Measurements from ENCODE around the gene SLC8A1.

The SLC8A1 gene

DNA sequence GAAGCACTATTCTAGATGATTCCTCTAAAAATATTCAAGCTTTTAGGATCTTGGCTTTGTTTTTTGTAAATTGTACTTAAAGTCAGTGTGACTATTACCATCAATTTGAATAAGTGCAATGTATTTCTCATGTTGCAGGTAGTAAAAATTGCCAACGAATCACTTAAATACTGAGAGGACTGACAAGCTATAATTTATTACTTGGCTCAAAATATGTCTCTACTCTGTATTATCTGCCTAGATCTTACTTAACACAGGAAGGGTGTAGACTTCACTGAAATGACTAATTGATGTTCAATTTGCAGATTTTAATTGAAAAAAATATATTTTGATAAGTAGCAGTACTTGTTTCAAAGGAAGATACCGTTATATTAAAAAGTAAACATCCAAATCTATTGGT is 202.3 kb downstream of the SLC8A1 start:
- H3K27me3 ChIP-seq (ENCODE audit: low read depth, low read length), result no peaks in the 10 kb centered on the region
- no peaks in the 10 kb centered on the region for H3K9me3 ChIP-seq (ENCODE audit: control insufficient read depth in 1 of 2, low read length in 2 of 2)
- no peaks in the 10 kb centered on the region for H3K36me3 ChIP-seq (ENCODE audit: control insufficient read depth in 1 of 2, insufficient read depth in 2 of 2, low read length in 2 of 2)
- no peak overlapping the region for H3K4me3 ChIP-seq (ENCODE audit: low read depth in 1 of 2, low read length in 2 of 2)
- no peak overlapping the region for H3K27ac ChIP-seq (ENCODE audit: low read length)
- H3K4me1 ChIP-seq (ENCODE audit: control insufficient read depth in 1 of 2, insufficient read depth in 2 of 2, low read length in 2 of 2), result peaks cover 0 to 19% of the 10 kb centered on the region in 2 donors

DNA sequence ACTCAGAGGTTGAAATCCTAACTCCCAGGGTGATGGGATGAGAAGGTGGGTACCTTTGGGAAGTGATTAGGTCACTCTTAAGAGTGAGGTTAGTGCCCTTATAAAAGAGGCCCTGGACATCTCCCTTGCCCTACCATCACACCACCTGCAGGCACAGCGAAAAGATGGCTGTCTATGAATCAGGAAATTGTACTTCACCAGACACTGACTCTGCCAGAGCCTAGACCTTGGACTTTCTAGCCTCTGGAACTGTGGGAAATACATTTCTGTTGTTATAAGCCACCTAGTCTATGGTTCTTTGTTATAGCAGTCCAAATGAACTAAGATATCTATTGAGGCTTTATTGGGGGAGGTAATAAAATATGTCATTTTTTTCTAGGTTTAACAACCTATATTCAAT is 203.6 kb downstream of the SLC8A1 start:
- Histone ChIP-seq H3K27me3 (ENCODE audit: low read depth, low read length) (no peaks in the 10 kb centered on the region), H3K36me3 (ENCODE audit: control insufficient read depth in 1 of 2, insufficient read depth in 2 of 2, low read length in 2 of 2) (no peaks in the 10 kb centered on the region), H3K9me3 (ENCODE audit: control insufficient read depth in 1 of 2, low read length in 2 of 2) (no peaks in the 10 kb centered on the region), H3K4me1 (ENCODE audit: control insufficient read depth in 1 of 2, insufficient read depth in 2 of 2, low read length in 2 of 2) (peaks cover 0 to 27% of the 10 kb centered on the region in 2 donors), H3K4me3 (ENCODE audit: low read depth in 1 of 2, low read length in 2 of 2) (no peak overlapping the region), H3K27ac (ENCODE audit: low read length) (no peak overlapping the region)

DNA sequence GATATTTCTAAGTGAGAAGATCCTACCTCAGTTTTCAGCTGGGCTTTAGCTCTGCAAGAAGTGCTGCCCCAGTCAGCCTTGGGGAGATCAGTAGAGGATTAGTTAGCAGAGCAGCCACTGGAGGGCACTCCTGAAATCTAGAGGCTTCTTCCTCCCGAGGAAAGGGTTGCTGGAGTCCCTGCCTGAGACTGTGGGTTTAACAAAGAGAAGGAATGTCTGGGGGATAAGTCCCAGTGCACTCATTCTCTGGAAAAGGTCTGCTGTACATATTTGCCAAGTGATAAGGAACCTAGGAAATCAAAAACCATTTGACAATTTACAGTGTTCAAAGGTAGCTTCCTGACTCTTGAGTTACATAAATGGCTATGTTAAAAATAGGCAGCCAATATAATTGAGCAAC is 207.2 kb downstream of the SLC8A1 start:
- Histone ChIP-seq H3K4me1 (ENCODE audit: control insufficient read depth in 1 of 2, insufficient read depth in 2 of 2, low read length in 2 of 2) (peaks cover 4 to 24% of the 10 kb centered on the region in 2 donors), H3K27me3 (ENCODE audit: low read depth, low read length) (no peaks in the 10 kb centered on the region), H3K36me3 (ENCODE audit: control insufficient read depth in 1 of 2, insufficient read depth in 2 of 2, low read length in 2 of 2) (no peaks in the 10 kb centered on the region), H3K9me3 (ENCODE audit: control insufficient read depth in 1 of 2, low read length in 2 of 2) (no peaks in the 10 kb centered on the region), H3K27ac (ENCODE audit: low read length) (no peak overlapping the region), H3K4me3 (ENCODE audit: low read depth in 1 of 2, low read length in 2 of 2) (no peak overlapping the region)

DNA sequence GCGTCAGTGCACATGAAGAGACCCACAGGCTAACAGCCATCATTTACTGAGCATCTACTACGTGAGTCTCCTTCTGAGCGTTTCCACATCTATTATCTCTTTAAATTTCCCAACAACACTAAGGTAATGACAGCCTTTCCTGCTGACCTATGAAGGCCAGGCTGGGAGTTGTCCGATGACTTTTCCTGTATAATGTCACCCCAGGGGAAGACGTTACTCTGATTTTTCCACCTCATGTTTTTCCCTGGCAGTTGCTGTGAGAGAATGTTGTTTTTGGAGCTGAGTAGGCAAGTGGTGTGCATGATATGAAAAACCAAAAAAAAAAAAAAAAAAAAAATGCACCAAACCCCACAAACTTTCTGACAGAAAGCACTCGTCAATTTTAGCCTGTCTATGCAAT is 207.6 kb downstream of the SLC8A1 start:
- Histone ChIP-seq H3K9me3 (ENCODE audit: control insufficient read depth in 1 of 2, low read length in 2 of 2) (no peaks in the 10 kb centered on the region), H3K4me1 (ENCODE audit: control insufficient read depth in 1 of 2, insufficient read depth in 2 of 2, low read length in 2 of 2) (peaks cover 4 to 28% of the 10 kb centered on the region in 2 donors), H3K4me3 (ENCODE audit: low read depth in 1 of 2, low read length in 2 of 2) (no peak overlapping the region), H3K27ac (ENCODE audit: low read length) (no peak overlapping the region), H3K27me3 (ENCODE audit: low read depth, low read length) (no peaks in the 10 kb centered on the region), H3K36me3 (ENCODE audit: control insufficient read depth in 1 of 2, insufficient read depth in 2 of 2, low read length in 2 of 2) (no peaks in the 10 kb centered on the region)

DNA sequence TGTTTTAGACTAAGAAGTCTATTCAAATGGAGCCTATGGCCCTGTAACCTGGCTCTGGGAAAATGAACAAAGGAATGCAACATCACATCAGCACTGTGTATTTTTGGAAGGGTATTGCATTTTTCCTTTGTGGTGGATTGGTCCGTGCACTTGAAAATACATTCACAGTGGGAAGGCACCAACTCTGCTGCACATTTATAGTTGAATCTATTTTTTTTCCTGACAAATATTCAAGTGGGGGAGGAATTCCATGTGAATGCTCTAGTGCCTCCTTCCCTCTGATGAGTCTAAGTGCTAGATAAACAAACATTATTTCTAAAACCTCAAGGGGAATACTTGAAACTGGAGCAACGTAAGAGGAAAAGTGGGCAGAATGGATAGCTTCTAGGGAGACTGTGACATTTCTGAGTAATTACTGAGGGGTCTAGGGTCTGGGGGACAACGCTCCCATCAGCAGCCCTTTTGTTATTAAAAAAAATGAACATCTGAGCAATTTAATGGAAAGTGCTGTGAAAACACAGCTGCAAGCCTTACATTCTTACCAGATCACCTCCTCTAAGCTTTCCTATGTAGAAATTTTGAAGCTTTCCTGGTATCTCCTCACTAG is 208.2 kb downstream of the SLC8A1 start:
- no peaks in the 10 kb centered on the region for H3K9me3 ChIP-seq (ENCODE audit: control insufficient read depth in 1 of 2, low read length in 2 of 2)
- no peak overlapping the region for H3K4me3 ChIP-seq (ENCODE audit: low read depth in 1 of 2, low read length in 2 of 2)

DNA sequence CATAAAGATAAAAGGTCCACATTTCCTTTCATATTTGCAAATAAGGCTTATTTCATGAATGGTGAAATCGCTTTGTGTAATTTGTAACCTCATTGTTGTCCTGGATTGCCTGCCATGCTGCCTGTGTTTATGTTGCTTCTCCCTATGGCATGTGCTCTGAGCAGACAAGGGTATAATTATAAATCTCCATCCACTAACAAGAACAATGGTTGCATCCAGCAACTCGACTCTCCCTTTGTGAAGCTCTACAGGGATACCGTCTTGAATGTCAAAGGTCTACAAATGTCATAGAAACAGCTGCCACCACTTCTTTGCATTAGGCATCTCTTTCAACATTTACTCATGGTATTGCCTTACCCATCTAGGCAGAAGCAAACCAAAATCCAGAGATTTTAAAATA is 209.6 kb downstream of the SLC8A1 start:
- Histone ChIP-seq H3K27ac (ENCODE audit: low read length) (no peak overlapping the region), H3K9me3 (ENCODE audit: control insufficient read depth in 1 of 2, low read length in 2 of 2) (no peaks in the 10 kb centered on the region), H3K4me1 (ENCODE audit: control insufficient read depth in 1 of 2, insufficient read depth in 2 of 2, low read length in 2 of 2) (peaks cover 4 to 34% of the 10 kb centered on the region in 2 donors), H3K4me3 (ENCODE audit: low read depth in 1 of 2, low read length in 2 of 2) (no peak overlapping the region), H3K36me3 (ENCODE audit: control insufficient read depth in 1 of 2, insufficient read depth in 2 of 2, low read length in 2 of 2) (no peaks in the 10 kb centered on the region), H3K27me3 (ENCODE audit: low read depth, low read length) (no peaks in the 10 kb centered on the region)

More for the DNA sequence above, 208.2 kb downstream of the SLC8A1 start:
- Histone ChIP-seq H3K27ac (ENCODE audit: low read length) (no peak overlapping the region), H3K36me3 (ENCODE audit: control insufficient read depth in 1 of 2, insufficient read depth in 2 of 2, low read length in 2 of 2) (no peaks in the 10 kb centered on the region), H3K27me3 (ENCODE audit: low read depth, low read length) (no peaks in the 10 kb centered on the region), H3K4me1 (ENCODE audit: control insufficient read depth in 1 of 2, insufficient read depth in 2 of 2, low read length in 2 of 2) (peaks cover 4 to 34% of the 10 kb centered on the region in 2 donors)

DNA sequence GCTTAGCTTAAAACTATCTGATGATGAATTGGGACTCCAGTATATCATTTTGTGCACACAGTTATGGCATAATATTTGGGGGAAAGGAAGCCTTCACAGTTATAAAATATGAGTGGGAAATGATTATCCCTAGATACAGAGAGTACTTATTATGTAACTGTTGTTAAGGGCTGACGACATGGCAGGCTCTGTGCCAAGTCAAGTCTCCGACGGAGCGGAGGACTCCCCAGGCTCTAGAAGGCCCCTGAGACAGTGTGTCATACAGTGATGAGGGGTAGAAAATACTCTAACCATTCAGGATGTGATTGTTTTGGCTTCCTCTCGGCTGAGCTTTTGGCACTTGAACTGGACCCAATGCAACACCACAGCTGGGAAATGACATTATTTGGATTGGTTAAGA is 211.8 kb downstream of the SLC8A1 start:
- Histone ChIP-seq H3K27ac (ENCODE audit: low read length) (no peak overlapping the region), H3K9me3 (ENCODE audit: control insufficient read depth in 1 of 2, low read length in 2 of 2) (no peaks in the 10 kb centered on the region), H3K4me3 (ENCODE audit: low read depth in 1 of 2, low read length in 2 of 2) (no peak overlapping the region), H3K27me3 (ENCODE audit: low read depth, low read length) (no peaks in the 10 kb centered on the region), H3K4me1 (ENCODE audit: control insufficient read depth in 1 of 2, insufficient read depth in 2 of 2, low read length in 2 of 2) (peaks cover 4 to 30% of the 10 kb centered on the region in 2 donors), H3K36me3 (ENCODE audit: control insufficient read depth in 1 of 2, insufficient read depth in 2 of 2, low read length in 2 of 2) (no peaks in the 10 kb centered on the region)

DNA sequence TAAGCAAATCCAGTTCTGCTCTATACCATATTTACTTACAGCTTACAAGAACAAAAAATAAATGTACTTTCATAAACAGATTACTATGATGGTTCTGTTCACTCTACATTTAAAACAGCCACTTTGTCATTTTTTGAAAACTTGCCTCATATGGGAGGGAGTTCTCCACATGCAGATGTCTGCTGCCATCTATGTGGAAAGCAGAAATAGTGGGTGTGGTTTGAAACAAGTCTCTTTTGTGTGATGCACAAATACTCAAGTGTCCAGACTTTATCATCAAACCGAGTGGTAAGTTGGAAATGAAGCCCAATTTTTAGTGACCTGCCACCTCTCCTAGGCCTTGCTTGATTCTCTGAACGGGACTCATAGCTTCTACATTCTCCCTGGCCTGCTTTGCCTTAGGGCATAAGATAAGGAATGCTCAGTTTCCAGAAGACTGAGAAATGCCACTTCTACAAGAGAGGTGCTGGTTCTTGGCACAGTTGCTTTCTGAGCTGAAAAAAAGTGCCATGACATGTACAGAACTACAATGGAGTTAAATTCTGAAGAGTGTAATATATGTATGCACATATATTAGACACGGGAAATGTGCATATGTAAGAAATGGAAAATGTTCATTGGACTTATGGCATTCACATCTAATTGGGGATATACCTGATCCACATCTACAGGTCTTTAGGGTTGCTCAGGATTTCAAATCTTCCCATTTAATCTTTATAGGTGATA is 221.0 kb downstream of the SLC8A1 start:
- H3K36me3 ChIP-seq (ENCODE audit: control insufficient read depth in 1 of 2, insufficient read depth in 2 of 2, low read length in 2 of 2), result no peaks in the 10 kb centered on the region
- no peak overlapping the region for H3K4me3 ChIP-seq (ENCODE audit: low read depth in 1 of 2, low read length in 2 of 2)
- no peaks in the 10 kb centered on the region for H3K9me3 ChIP-seq (ENCODE audit: control insufficient read depth in 1 of 2, low read length in 2 of 2)
- H3K4me1 ChIP-seq (ENCODE audit: control insufficient read depth in 1 of 2, insufficient read depth in 2 of 2, low read length in 2 of 2), result peaks cover 0 to 18% of the 10 kb centered on the region in 2 donors
- no peak overlapping the region for H3K27ac ChIP-seq (ENCODE audit: low read length)
- H3K27me3 ChIP-seq (ENCODE audit: low read depth, low read length), result no peaks in the 10 kb centered on the region

DNA sequence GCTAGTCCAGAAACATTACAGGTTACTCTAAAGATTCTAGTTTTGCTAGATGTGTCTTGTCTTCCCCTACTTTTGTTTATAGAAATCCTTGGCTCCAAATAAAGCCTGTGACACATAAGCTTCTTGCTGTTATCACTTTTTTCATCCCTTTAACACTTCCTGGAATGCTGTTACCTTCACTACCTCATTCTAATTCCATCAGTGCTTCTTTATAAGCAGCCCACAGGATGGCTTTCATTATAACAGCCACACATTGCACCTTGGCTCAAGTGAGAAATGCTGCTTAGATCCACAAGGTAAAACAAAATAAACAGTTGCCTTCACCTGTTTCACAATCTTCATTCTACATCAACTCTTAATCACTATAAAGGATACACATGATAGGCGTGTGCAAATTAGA is 221.7 kb downstream of the SLC8A1 start:
- H3K4me1 ChIP-seq (ENCODE audit: control insufficient read depth in 1 of 2, insufficient read depth in 2 of 2, low read length in 2 of 2), result peaks cover 0 to 24% of the 10 kb centered on the region in 2 donors
- no peak overlapping the region for H3K27ac ChIP-seq (ENCODE audit: low read length)
- no peaks in the 10 kb centered on the region for H3K9me3 ChIP-seq (ENCODE audit: control insufficient read depth in 1 of 2, low read length in 2 of 2)
- no peaks in the 10 kb centered on the region for H3K27me3 ChIP-seq (ENCODE audit: low read depth, low read length)
- H3K4me3 ChIP-seq (ENCODE audit: low read depth in 1 of 2, low read length in 2 of 2), result no peak overlapping the region
- H3K36me3 ChIP-seq (ENCODE audit: control insufficient read depth in 1 of 2, insufficient read depth in 2 of 2, low read length in 2 of 2), result no peaks in the 10 kb centered on the region

DNA sequence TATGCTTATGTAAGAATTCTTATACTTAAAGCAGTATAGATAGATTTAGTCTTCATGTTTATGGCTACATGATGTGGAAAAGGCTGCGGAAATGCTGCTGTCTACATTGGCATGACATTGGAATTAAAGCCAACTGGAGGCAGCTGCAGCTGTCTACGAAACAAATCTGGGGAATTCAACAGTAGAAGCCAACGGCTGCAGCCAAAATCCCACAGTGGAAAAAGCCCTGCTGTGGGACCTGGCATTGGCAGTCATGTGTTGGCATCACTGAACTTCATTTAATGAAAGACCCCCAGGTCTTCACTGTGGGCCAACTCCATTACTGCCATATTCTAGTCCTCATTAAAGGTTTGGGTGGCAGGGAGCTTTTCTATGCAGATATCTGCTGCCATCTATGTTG is 223.6 kb downstream of the SLC8A1 start:
- no peaks in the 10 kb centered on the region for H3K9me3 ChIP-seq (ENCODE audit: control insufficient read depth in 1 of 2, low read length in 2 of 2)
- H3K27ac ChIP-seq (ENCODE audit: low read length), result no peak overlapping the region
- H3K4me3 ChIP-seq (ENCODE audit: low read depth in 1 of 2, low read length in 2 of 2), result no peak overlapping the region
- no peaks in the 10 kb centered on the region for H3K27me3 ChIP-seq (ENCODE audit: low read depth, low read length)
- peaks cover 0 to 32% of the 10 kb centered on the region in 2 donors for H3K4me1 ChIP-seq (ENCODE audit: control insufficient read depth in 1 of 2, insufficient read depth in 2 of 2, low read length in 2 of 2)
- H3K36me3 ChIP-seq (ENCODE audit: control insufficient read depth in 1 of 2, insufficient read depth in 2 of 2, low read length in 2 of 2), result no peaks in the 10 kb centered on the region

DNA sequence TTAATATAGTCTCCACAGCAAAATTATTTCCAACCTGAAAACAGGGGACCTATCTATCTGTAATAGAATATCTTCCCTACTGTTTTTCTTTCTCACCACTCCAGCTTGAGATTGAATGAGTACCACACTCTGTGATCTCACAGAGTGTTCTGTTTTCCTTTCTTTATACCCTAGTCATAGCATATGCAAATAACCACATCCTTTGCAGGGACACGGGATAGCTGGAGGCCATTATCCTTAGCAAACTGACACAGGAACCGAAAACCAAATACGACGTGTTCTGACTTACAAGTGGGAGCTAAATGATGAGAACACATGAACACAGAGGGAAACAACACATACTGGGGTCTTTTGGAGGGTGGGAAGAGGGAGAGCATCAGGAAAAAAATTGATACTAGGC is 224.7 kb downstream of the SLC8A1 start:
- H3K4me3 ChIP-seq (ENCODE audit: low read depth in 1 of 2, low read length in 2 of 2), result no peak overlapping the region
- no peaks in the 10 kb centered on the region for H3K27me3 ChIP-seq (ENCODE audit: low read depth, low read length)
- no peaks in the 10 kb centered on the region for H3K9me3 ChIP-seq (ENCODE audit: control insufficient read depth in 1 of 2, low read length in 2 of 2)
- H3K4me1 ChIP-seq (ENCODE audit: control insufficient read depth in 1 of 2, insufficient read depth in 2 of 2, low read length in 2 of 2), result peaks cover 0 to 32% of the 10 kb centered on the region in 2 donors
- no peaks in the 10 kb centered on the region for H3K36me3 ChIP-seq (ENCODE audit: control insufficient read depth in 1 of 2, insufficient read depth in 2 of 2, low read length in 2 of 2)
- no peak overlapping the region for H3K27ac ChIP-seq (ENCODE audit: low read length)

DNA sequence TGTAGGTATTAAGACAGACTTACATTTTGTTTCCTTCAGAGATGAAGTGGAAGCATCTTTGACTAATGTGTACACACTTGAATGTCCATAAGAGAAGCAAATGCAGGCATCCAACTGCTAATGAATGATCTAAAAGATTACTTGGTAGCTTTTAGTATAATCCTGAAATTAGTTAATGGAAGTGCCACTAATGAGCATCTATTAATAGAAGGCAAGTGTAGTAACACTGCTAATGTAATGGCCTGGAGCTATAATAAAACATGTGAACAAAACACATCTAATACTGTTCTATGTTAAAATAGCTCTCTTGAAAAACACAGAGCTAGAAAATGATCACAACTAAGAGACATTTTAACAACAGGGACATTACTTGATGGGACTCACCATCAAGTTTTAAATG is 225.3 kb downstream of the SLC8A1 start:
- no peak overlapping the region for H3K4me3 ChIP-seq (ENCODE audit: low read depth in 1 of 2, low read length in 2 of 2)
- H3K36me3 ChIP-seq (ENCODE audit: control insufficient read depth in 1 of 2, insufficient read depth in 2 of 2, low read length in 2 of 2), result no peaks in the 10 kb centered on the region
- H3K27ac ChIP-seq (ENCODE audit: low read length), result no peak overlapping the region
- no peaks in the 10 kb centered on the region for H3K27me3 ChIP-seq (ENCODE audit: low read depth, low read length)
- H3K9me3 ChIP-seq (ENCODE audit: control insufficient read depth in 1 of 2, low read length in 2 of 2), result no peaks in the 10 kb centered on the region
- H3K4me1 ChIP-seq (ENCODE audit: control insufficient read depth in 1 of 2, insufficient read depth in 2 of 2, low read length in 2 of 2), result peaks cover 0 to 32% of the 10 kb centered on the region in 2 donors

Measured in muscle layer of duodenum (tissue), 2 donors.